Nephron progenitor cell (in vitro differentiated cells): Measurements from ENCODE around the gene C13orf46.
"Not testable (repeated sequence)": the region's sequence is repeated elsewhere in the genome, so short reads cannot be mapped to it uniquely, and the experiment has no call there.

Source experiments
- DNase-seq: peaks from one replicate; pipeline ENCODE4 v3.0.0; 2021
- H3K27ac Mint-ChIP-seq: 2 replicates; pipeline ENCODE4 v1.8.0; 2021; ENCODE audit warnings: mild to moderate bottlenecking, moderate library complexity, mixed read lengths
- H3K27me3 Mint-ChIP-seq: 2 replicates; pipeline ENCODE4 v1.8.0; 2021; ENCODE audit warnings: mild to moderate bottlenecking, low read depth, mixed read lengths; ENCODE audit not compliant: poor library complexity
- H3K36me3 Mint-ChIP-seq: 2 replicates; pipeline ENCODE4 v1.8.0; 2021; ENCODE audit warnings: low read depth, mixed read lengths
- H3K4me1 Mint-ChIP-seq: 2 replicates; pipeline ENCODE4 v1.8.0; 2021; ENCODE audit warnings: mixed read lengths
- H3K4me3 Mint-ChIP-seq: 2 replicates; pipeline ENCODE4 v1.8.0; 2021; ENCODE audit warnings: mild to moderate bottlenecking, moderate library complexity, mixed read lengths
- H3K9me3 Mint-ChIP-seq: 2 replicates; pipeline ENCODE4 v1.8.0; 2021; ENCODE audit warnings: mild to moderate bottlenecking, moderate library complexity, mixed read lengths
- TF ChIP-seq, protein P1 (sequence below): fragments of 200-600 bp; sonication (generic); IDR thresholded peaks from 2 replicates; pipeline ENCODE4 v1.5.0; 2021; ENCODE audit warnings: antibody characterized with exemption

Gene C13orf46

DNA sequence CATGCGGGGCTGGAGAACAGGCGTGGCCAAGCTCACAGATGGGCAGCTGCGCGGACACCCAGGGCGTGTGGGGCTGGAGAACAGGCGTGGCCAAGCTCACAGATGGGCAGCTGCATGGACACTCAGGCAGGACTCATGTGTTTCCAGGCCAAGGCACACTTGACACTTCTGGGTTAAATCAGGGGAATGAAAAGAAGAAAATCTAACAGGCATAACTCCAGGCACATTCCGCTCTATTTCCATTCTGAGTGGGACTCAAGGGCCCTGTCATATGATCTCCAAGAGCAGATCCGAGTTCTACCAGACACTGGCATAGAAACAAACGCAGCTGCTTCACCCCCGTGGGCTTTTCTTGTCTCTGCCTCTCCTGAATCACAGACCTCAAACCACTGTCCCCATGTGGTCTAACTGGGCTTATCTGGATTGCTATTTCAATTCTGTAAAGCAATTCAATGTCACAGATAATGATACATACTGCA, 17.4 kb upstream of the C13orf46 start:
- Mint-ChIP-seq H3K27me3 (no peaks in the 10 kb centered on the region), H3K4me1 (peaks cover 8% of the 10 kb centered on the region), H3K36me3 (peaks cover 42% of the 10 kb centered on the region), H3K9me3 (peaks cover 19% of the 10 kb centered on the region), H3K4me3 (no peak overlapping the region), H3K27ac (no peak overlapping the region)
- DNase-seq: no peak
- TF ChIP-seq, protein P1, sequence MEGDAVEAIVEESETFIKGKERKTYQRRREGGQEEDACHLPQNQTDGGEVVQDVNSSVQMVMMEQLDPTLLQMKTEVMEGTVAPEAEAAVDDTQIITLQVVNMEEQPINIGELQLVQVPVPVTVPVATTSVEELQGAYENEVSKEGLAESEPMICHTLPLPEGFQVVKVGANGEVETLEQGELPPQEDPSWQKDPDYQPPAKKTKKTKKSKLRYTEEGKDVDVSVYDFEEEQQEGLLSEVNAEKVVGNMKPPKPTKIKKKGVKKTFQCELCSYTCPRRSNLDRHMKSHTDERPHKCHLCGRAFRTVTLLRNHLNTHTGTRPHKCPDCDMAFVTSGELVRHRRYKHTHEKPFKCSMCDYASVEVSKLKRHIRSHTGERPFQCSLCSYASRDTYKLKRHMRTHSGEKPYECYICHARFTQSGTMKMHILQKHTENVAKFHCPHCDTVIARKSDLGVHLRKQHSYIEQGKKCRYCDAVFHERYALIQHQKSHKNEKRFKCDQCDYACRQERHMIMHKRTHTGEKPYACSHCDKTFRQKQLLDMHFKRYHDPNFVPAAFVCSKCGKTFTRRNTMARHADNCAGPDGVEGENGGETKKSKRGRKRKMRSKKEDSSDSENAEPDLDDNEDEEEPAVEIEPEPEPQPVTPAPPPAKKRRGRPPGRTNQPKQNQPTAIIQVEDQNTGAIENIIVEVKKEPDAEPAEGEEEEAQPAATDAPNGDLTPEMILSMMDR: no peak

DNA sequence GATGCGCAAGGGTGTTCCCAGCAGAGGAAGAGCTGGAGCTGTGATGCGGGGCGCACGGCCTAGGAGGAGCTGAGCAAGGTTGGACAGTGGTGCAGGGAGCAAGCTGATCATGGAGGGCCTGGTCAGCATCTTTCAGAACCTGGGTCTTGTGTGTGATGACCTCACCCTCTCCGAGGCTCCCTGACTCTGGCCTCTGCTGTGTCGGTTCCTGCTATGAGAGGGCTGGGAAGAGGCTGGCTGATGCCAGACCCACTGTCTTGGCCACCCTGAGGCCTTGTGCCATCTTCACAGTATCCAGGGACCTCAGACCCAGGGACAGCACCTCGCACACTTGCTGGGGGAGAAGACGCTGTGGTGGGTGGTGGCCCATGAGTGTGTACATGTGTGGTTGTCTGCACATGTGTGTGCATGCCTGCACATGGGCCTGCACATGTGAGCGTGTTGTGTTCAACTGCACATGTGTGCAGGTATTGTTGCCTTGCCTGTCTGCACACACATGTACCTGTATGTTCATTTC, 16.5 kb upstream of the C13orf46 start:
- H3K9me3 Mint-ChIP-seq: peaks cover 19% of the 10 kb centered on the region
- H3K27me3 Mint-ChIP-seq: no peaks in the 10 kb centered on the region
- TF ChIP-seq, protein P1: no peak
- peaks cover 42% of the 10 kb centered on the region for H3K36me3 Mint-ChIP-seq
- H3K4me1 Mint-ChIP-seq: peaks cover 8% of the 10 kb centered on the region
- no peak overlapping the region for H3K4me3 Mint-ChIP-seq
- no peak overlapping the region for H3K27ac Mint-ChIP-seq
- no peak for DNase-seq

DNA sequence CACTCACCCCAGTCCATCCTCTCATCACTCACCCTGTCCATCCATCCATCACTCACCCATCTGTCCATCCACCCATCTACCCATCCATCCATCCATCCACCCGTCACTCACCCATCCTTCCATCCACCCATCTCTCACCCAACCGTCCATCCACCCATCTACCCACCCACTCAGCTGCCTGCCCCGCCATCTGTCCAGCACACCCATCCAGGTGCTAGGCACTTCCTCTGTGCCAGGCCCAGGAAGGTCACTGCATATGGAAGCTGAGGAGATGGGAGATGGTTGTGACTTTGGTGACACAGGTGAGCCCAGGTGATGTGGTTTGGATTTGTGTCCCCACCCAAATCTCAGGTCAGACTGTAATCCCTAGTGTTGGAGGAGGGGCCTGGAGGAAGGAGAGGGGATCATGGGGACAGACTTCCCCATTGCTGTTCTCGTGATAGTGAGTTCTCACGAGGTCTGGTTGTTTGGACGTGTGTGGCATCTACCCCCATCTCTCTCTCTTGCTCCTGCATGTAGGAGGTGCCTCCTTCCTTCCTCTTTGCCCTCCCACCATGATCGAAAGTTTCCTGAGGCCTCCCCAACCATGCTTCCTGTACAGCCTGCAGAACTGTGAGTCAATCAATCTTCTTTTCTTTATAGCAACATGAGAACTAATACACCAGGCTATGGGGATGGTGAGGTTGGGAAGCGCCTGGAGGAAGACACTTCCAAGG, 15.9 kb upstream of the C13orf46 start:
- Mint-ChIP-seq H3K27ac (no peak overlapping the region), H3K27me3 (no peaks in the 10 kb centered on the region), H3K9me3 (peaks cover 19% of the 10 kb centered on the region), H3K4me1 (peaks cover 8% of the 10 kb centered on the region), H3K36me3 (peaks cover 42% of the 10 kb centered on the region), H3K4me3 (no peak overlapping the region)
- DNase-seq: no peak
- TF ChIP-seq, protein P1: no peak

DNA sequence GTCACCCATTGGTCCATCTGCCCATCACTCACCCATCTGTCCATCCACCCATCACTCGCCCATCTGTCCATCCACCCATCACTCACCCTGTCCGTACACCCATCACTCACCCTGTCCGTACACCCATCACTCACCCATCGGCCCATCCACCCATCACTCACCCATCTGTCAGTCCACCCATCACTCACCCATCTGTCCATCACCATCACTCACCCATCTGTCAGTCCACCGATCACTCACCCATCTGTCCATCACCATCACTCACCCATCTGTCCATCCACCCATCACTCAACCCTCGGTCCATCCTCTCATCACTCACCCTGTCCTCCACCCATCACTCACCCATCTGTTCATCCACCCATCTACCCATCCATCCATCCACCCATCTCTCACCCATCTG, 15.0 kb upstream of the C13orf46 start:
- not testable (repeated sequence) for H3K4me3 Mint-ChIP-seq, H3K4me1 Mint-ChIP-seq, H3K27ac Mint-ChIP-seq, H3K27me3 Mint-ChIP-seq, DNase-seq
- H3K9me3 Mint-ChIP-seq: peaks cover 19% of the 10 kb centered on the region
- peaks cover 42% of the 10 kb centered on the region for H3K36me3 Mint-ChIP-seq

DNA sequence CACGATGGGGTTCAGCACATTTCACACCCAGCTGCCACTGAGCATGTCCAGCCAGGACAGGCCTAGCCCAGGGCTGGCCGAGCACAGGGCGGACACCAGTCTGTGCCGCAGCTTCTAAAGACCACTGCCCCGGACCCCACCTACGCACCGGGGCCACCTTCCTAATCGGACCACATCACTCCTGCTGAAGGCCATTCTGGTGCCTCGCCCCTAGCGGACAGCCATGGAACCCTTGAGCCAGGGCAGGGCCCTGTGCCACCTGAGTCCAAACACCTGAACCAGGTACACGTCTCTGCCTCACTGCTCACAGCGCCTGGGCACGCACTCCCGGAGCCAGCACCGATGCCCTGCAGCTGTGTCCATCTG, 8.4 kb upstream of the C13orf46 start:
- no peak for DNase-seq
- Mint-ChIP-seq H3K27me3 (peaks cover 3% of the 10 kb centered on the region), H3K36me3 (peaks cover 20% of the 10 kb centered on the region), H3K4me3 (no peak overlapping the region), H3K4me1 (no peaks in the 10 kb centered on the region), H3K9me3 (no peaks in the 10 kb centered on the region), H3K27ac (no peak overlapping the region)
- TF ChIP-seq, protein P1: no peak

DNA sequence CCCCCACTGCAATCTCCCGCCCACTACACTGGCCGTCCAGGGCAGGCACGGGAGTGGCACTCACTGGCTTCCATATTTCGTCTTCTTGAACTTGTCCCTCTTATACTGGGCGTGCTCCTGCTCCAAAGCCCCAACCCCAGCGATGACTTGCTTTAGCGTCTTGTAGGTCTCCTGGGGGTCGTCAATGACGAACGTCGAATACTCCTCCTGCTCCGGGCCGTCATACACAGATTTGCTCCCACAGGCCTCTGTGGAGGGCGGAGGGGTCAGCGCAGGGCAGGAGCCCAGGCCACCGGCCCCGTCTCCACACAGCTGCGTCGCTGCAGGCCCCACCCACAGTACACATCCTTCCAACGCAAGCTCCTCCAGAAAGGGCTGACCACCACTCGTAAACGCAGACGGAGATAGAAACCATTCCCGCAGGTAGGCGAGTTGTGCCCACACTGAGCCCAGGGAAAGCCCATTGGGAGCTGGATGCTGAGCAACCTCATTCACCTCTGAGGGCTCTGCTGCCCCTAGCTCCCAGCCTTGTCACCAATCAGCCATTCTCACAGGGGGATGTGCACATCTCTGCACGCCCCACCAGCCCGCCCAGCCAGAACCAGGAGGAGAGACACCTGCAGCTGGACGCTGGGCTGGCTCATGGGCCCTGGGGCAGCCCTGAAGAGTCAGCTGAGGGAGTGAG, 7.9 kb upstream of the C13orf46 start:
- Mint-ChIP-seq H3K27ac (no peak overlapping the region), H3K27me3 (peaks cover 3% of the 10 kb centered on the region)

More for the DNA sequence above, 7.9 kb upstream of the C13orf46 start:
- TF ChIP-seq, protein P1: no peak
- H3K9me3 Mint-ChIP-seq: no peaks in the 10 kb centered on the region
- DNase-seq: no peak
- H3K4me1 Mint-ChIP-seq: no peaks in the 10 kb centered on the region
- peaks cover 20% of the 10 kb centered on the region for H3K36me3 Mint-ChIP-seq
- H3K4me3 Mint-ChIP-seq: no peak overlapping the region
